Panc1 (cell line): Measurements from ENCODE around the gene PRPS1L1. TPM values are rescaled to one million over a fixed set of nuclear protein-coding genes. Genes with fewer than 3 reads are reported as not detected.

Experiments used
- ATAC-seq: fragments of 200-7000 bp; cut with Tn5 transposase; 2 replicates; pipeline ENCODE4 v1.9.1; 2020; ENCODE audit warnings: mild to moderate bottlenecking, moderate library complexity
- BruUV-seq: library from RNA; stranded (reverse); fragments of 400-500 nt; replicated peaks from 2 replicates; lab custom pipeline; 2021; lab: Mats Ljungman, UMichigan
- CTCF ChIA-PET: fragments of 300-600 bp; sonication (Branson Sonifier 250); formaldehyde crosslinking; loops from one replicate; lab custom pipeline; 2022; ENCODE audit warnings: antibody characterized with exemption; lab: Charles Lee
- POLR2A ChIA-PET: fragments of 300-600 bp; sonication (Branson Sonifier 250); formaldehyde crosslinking; loops from one replicate; lab custom pipeline; 2022; ENCODE audit warnings: antibody characterized with exemption; lab: Charles Lee
- DNase-seq: peaks from one replicate; pipeline ENCODE4 v3.0.0-alpha.2; 2010; ENCODE audit warnings: low read depth, low spot score
- H3K27ac ChIP-seq: 2 replicates; pipeline ENCODE4 v1.5.1; 2011; ENCODE audit warnings: mild to moderate bottlenecking, low read length, inconsistent platforms
- H3K27me3 ChIP-seq: fragments of 200-500 bp; sonication (Bioruptor generic); 2 replicates; pipeline ENCODE4 v1.6.0; 2014; ENCODE audit warnings: low read length, inconsistent platforms; ENCODE audit not compliant: control insufficient read depth, insufficient read depth
- H3K36me3 ChIP-seq: fragments of 200-500 bp; sonication (Bioruptor generic); 2 replicates; pipeline ENCODE4 v1.5.1; 2014; ENCODE audit warnings: inconsistent platforms, mild to moderate bottlenecking, low read length, moderate library complexity; ENCODE audit not compliant: control insufficient read depth, insufficient read depth
- H3K4me1 ChIP-seq: 2 replicates; pipeline ENCODE4 v1.5.1; 2011; ENCODE audit warnings: inconsistent platforms, mild to moderate bottlenecking, low read length, moderate library complexity; ENCODE audit not compliant: control insufficient read depth, insufficient read depth
- H3K4me3 ChIP-seq, 2 experiments: 2 replicates each; pipeline ENCODE4 v1.5.1; 2011 to 2012; ENCODE audit warnings: low read depth in 2 of 2, low read length in 2 of 2, mild to moderate bottlenecking in 2 of 2, inconsistent platforms in 1 of 2, moderate library complexity in 1 of 2
- H3K9me3 ChIP-seq: fragments of 200-500 bp; sonication (Bioruptor generic); 2 replicates; pipeline ENCODE4 v1.5.1; 2014; ENCODE audit warnings: low read depth, mild to moderate bottlenecking, inconsistent platforms, low read length, moderate library complexity; ENCODE audit not compliant: control insufficient read depth, insufficient read depth
- POLR2AphosphoS5 ChIP-seq: IDR thresholded peaks from 2 replicates; pipeline ENCODE4 v1.6.1; 2012; ENCODE audit warnings: mild to moderate bottlenecking, low read depth, low read length, moderate library complexity
- SIN3A ChIP-seq: IDR thresholded peaks from 2 replicates; pipeline ENCODE4 v1.6.1; 2012; ENCODE audit warnings: low read depth, mild to moderate bottlenecking, low read length, moderate library complexity, borderline replicate concordance; ENCODE audit not compliant: insufficient read depth
- TCF7L2 ChIP-seq: IDR thresholded peaks from 2 replicates; pipeline ENCODE4 v1.6.1; 2011; ENCODE audit warnings: mild to moderate bottlenecking, low read depth, low read length, inconsistent platforms
- in situ Hi-C: cut with HindIII; loops from 2 replicates; pipeline ENCODE4 v1.10.0; 2016; ENCODE audit warnings: low sequenced_read_pairs, low pct_unique_long_range_greater_than_20kb
- intact Hi-C: fragments of 100-400 bp; cut with micrococcal nuclease; formaldehyde crosslinking; loops from one replicate; pipeline ENCODE4 v1.10.0; 2022; ENCODE audit not compliant: unreplicated experiment
- total RNA-seq: library from RNA; stranded (reverse); gene quantifications from one replicate; pipeline ENCODE4 v1.2.1, GENCODE V29; 2021; ENCODE audit not compliant: unreplicated experiment
- TF ChIP-seq, protein P1 (sequence below): fragments of 450-650 bp; IDR thresholded peaks from 2 replicates; pipeline ENCODE4 v1.5.1; 2017; ENCODE audit warnings: mild to moderate bottlenecking
- TF ChIP-seq, protein P2 (sequence below), 2 experiments: IDR thresholded peaks; 2 replicates each; pipeline ENCODE4 v1.6.1; 2011 to 2012; ENCODE audit warnings: low read depth in 2 of 2, control low read depth in 1 of 2, low read length in 1 of 2, mild to moderate bottlenecking in 1 of 2, moderate library complexity in 1 of 2; ENCODE audit not compliant: insufficient read depth in 1 of 2

Gene PRPS1L1
- total RNA-seq, 1 experiment from 2014 or later, result not detected

DNA sequence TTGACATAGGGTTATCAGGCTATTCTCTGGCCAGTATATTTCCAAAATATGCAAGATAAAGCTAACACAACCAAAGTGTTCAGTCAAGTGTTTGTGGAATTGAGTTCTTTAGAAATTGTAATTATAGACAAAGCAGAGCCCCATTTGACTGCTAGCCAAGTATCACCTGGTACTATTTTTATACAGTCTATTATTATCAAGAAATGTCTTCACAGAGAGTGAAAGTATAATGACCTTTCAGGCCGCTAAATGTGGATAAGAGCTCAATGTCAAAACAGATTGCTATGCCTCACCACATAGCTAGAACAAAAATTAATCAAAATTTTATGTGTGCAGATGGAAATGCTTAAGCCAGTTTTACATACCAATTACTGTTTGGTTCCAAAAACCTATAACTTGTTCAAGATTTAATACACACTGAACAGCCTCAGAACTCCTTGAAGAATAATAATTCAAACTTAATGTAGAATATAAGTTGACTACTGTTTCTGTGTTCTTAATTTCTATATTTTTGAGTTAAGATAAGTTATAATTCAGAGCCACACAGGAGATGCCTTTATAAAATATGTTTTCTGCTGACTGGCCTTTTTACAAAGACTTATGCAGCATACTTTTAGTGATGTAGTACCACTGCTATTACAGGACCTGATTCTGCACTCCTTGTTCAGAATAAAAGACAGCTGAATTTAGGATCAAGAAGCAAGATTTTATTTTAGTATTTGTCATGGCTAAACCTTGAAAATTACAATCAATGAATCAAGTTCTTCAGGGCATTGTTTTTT is 31.0 kb downstream of the PRPS1L1 start:
- Histone ChIP-seq H3K36me3 (no peaks in the 10 kb centered on the region), H3K27me3 (peaks cover 2% of the 10 kb centered on the region; the same call in 1 of the 2 replicates), H3K27ac (no peak overlapping the region), H3K9me3 (peaks cover 6% of the 10 kb centered on the region; the same call in 1 of the 2 replicates), H3K4me1 (no peaks in the 10 kb centered on the region), H3K4me3 (no peak overlapping the region)
- DNase-seq (no peak), ATAC-seq (no peak)
- in situ Hi-C loops, result no loop called here
- BruUV-seq, result no TSS peak
- CTCF ChIA-PET, result no interaction called here
- TF ChIP-seq TCF7L2 (no peak), POLR2AphosphoS5 (no peak), SIN3A (no peak)
- TF ChIP-seq, protein P1, sequence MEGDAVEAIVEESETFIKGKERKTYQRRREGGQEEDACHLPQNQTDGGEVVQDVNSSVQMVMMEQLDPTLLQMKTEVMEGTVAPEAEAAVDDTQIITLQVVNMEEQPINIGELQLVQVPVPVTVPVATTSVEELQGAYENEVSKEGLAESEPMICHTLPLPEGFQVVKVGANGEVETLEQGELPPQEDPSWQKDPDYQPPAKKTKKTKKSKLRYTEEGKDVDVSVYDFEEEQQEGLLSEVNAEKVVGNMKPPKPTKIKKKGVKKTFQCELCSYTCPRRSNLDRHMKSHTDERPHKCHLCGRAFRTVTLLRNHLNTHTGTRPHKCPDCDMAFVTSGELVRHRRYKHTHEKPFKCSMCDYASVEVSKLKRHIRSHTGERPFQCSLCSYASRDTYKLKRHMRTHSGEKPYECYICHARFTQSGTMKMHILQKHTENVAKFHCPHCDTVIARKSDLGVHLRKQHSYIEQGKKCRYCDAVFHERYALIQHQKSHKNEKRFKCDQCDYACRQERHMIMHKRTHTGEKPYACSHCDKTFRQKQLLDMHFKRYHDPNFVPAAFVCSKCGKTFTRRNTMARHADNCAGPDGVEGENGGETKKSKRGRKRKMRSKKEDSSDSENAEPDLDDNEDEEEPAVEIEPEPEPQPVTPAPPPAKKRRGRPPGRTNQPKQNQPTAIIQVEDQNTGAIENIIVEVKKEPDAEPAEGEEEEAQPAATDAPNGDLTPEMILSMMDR, result no peak
- TF ChIP-seq, protein P2, sequence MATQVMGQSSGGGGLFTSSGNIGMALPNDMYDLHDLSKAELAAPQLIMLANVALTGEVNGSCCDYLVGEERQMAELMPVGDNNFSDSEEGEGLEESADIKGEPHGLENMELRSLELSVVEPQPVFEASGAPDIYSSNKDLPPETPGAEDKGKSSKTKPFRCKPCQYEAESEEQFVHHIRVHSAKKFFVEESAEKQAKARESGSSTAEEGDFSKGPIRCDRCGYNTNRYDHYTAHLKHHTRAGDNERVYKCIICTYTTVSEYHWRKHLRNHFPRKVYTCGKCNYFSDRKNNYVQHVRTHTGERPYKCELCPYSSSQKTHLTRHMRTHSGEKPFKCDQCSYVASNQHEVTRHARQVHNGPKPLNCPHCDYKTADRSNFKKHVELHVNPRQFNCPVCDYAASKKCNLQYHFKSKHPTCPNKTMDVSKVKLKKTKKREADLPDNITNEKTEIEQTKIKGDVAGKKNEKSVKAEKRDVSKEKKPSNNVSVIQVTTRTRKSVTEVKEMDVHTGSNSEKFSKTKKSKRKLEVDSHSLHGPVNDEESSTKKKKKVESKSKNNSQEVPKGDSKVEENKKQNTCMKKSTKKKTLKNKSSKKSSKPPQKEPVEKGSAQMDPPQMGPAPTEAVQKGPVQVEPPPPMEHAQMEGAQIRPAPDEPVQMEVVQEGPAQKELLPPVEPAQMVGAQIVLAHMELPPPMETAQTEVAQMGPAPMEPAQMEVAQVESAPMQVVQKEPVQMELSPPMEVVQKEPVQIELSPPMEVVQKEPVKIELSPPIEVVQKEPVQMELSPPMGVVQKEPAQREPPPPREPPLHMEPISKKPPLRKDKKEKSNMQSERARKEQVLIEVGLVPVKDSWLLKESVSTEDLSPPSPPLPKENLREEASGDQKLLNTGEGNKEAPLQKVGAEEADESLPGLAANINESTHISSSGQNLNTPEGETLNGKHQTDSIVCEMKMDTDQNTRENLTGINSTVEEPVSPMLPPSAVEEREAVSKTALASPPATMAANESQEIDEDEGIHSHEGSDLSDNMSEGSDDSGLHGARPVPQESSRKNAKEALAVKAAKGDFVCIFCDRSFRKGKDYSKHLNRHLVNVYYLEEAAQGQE (IDR thresholded peaks at IDR 0.05; ENCODE audit: insufficient read depth in 1 of 2, low read depth in 2 of 2, low read length in 1 of 2), result no peak
- intact Hi-C loops, result no loop called here
- POLR2A ChIA-PET, result interaction anchor here (0.5 kb wide), 1 partner anchor 27 kb away, joined by 3 read pairs; no protein-coding TSS in a partner anchor

DNA sequence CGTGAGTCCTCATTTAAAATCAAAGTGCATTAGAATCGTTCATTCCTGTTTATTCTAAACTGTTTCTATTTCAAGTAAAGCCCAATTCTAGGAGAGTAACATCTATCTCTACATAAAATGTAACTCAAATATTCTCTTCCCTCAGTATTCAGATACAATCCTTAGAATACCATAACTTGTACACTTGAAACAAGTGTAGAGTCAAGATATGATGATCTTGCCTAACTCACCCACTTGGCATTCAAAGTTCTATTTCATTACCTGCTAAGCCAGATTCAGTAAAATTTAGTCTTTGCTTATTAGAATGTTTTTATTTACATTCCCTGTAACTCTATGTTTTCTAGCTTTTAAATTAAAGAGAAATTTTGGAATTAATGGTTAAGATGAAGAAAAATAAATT is 31.6 kb downstream of the PRPS1L1 start:
- Histone ChIP-seq H3K27ac (no peak overlapping the region), H3K27me3 (peaks cover 2% of the 10 kb centered on the region; the same call in 1 of the 2 replicates), H3K9me3 (peaks cover 6% of the 10 kb centered on the region; the same call in 1 of the 2 replicates), H3K4me3 (no peak overlapping the region), H3K4me1 (no peaks in the 10 kb centered on the region), H3K36me3 (no peaks in the 10 kb centered on the region)
- DNase-seq (no peak), ATAC-seq (no peak)
- no peak for TF ChIP-seq POLR2AphosphoS5
- TF ChIP-seq, protein P2 (IDR thresholded peaks at IDR 0.05; ENCODE audit: insufficient read depth in 1 of 2, low read depth in 2 of 2, low read length in 1 of 2), result no peak
- TF ChIP-seq, protein P1, result no peak
- TF ChIP-seq TCF7L2, result no peak
- TF ChIP-seq SIN3A, result no peak
- ChIA-PET CTCF (no interaction called here), POLR2A (no interaction called here)
- in situ Hi-C loops, result no loop called here
- no TSS peak for BruUV-seq
- intact Hi-C loops, result no loop called here
